HG03354 (cell line): Measurements from ENCODE around the gene RUNDC3A.
"Not testable (repeated sequence)": the region's sequence is repeated elsewhere in the genome, so short reads cannot be mapped to it uniquely, and the experiment has no call there.

Experiments
- ATAC-seq: cut with Tn5 transposase; IDR thresholded peaks from one replicate; pipeline ENCODE4 v1.9.1; 2021; ENCODE audit warnings: mild to moderate bottlenecking; ENCODE audit not compliant: unreplicated experiment, poor library complexity, severe bottlenecking

The RUNDC3A gene

GRCh38 chr17:44353672-44354331, 45.4 kb downstream of the RUNDC3A start:
- ATAC-seq = no peak

DNA sequence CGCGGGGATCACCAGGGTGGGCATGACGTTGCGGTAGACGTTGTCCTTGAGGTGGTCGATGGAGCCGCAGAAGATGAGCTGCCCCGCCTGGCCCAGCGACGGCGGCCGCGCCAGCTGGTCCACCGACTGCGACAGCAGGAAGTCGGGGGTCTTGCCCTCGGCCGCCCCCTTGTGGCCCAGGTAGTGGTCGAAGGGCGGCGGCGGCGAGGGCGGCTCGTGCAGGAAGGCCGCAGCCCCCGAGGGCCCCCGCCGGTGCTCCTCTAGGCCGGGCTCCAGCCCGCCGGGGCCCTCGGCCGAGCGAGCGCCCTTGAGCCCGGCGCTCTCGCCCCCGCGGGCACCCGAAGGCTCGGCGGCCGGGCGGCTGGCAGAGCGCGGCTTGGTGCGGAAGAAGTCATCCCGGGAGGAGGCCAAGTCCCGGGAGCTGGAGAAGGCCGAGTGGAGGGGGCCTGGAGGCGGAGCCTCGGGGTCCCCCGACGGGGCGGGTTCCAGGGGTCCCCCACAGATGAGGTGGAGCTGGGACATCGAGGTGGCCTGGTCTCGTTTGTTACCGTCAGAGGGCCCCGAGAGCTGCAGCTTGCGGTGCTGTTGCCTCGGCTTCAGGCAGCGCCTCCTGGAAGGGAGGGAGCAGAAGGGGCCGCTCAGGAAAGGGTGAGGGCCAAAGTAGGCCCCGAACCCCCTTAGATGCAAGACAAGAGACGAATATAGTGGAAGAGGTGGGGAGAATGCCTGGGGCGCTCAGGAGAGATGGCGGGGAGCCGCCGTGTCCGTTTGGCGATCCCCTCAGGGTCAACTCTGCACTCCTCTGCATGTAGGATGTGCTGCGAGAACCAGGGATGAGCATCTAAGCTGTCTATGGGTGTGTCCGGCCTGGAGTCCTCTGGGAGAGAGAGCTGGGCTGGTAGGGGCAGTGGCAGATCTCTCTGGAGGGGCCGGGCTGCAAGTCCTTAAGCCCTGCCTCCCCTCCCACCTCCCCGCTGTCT, 46.5 kb downstream of the RUNDC3A start:
- ATAC-seq = no peak

DNA sequence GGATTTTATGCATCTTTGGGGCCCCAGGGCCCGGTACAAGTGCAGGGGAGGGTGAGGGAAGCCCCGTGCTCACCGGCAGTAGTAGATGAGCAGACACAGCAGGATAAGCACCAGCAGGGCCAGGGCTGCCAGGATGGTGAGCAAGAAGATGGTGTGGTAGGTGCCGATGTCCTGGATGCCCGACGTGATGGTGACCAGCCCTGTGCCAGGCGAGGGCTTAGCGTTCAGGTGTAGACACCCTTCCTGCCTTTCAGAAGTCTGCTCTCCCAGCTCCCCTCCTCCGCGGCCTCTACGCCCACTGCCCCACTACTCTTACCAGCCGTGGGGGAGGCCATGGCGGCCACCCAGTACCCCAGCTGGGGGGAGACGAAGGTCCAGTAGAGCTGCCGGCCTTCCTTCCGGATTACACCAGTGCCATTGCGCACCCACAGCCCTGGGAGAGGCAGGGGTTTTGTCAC, 47.3 kb downstream of the RUNDC3A start:
- ATAC-seq = no peak

- no peak for ATAC-seq
These were observed 47.8 kb downstream of the RUNDC3A start for GRCh38 chr17:44356241-44356640.

DNA sequence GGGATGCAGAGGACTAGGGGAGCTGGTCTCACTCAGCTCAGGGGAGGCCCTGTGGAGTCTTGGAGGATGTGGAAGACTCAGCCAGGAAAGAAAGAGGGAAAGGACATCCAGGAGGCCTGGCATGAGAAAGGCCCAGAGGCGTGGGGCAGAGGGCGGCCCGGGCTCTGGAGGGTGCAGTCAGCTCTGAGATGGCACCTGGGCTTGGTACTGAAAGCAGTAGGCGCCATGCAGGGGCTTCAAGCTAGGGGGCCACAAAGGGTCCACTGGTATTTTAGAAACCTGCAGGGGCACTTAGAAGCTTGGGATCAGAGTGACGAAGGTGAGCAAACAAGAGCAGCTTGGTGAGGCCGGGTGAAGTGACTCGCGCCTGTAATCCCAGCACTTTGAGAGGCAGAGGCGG, 49.7 kb downstream of the RUNDC3A start:
- no peak for ATAC-seq

DNA sequence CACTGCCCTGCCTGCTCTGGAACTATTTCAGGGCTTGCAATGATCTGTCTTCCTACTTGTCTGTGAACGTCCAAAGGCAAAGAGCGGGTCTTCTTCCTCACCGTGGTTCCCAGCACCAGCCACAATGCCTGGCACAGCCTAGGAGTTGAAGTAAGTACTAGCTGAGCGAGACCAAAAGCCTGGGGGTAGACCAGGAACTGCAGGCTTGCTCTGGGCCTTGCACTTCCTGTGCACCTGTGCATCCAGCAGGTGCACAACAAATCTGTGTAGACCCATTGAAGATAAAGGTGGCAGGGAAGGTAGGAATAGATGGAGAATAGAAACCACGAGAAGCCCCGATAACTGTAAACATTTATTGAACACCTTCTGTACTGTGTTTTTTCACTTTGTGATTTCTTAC, 50.6 kb downstream of the RUNDC3A start:
- ATAC-seq = no peak

DNA sequence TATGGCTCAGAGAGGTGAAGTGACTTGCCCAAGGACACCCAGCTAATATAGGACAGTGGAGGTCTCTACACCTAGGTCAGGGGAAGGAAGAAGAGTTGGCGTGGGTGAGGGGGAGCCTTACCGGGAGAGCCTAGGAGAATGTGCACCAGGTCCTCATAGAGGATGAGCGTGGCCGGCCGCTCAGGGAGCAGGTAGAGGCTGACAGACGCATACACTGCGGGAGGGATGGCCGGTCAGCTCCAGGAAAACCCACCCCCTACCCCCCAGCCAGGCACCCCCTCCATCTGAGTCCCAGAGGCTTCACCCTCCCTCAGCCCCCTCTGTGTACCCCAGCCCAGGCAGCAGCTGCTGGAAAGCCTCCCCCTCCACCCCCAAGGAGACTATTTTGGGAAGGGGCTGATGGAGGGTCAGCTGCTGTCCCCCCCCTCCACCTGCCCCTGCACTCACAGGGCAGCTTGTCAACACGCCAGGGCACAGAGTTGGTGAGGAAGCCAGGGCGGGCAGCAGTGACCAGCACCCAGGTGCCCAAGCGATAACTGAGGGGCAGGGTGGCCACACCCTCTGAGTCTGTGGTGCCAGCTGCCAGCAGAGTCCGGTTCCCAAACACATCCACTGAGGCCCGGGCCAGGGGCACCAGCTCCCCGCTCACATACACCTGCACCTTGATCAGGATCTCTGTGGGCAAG, 51.2 kb downstream of the RUNDC3A start:
- ATAC-seq = no peak

- ATAC-seq = no peak
These were observed 51.7 kb downstream of the RUNDC3A start for GRCh38 chr17:44360144-44360533.

GRCh38 chr17:44360826-44361225, 52.4 kb downstream of the RUNDC3A start:
- ATAC-seq = no peak

- no peak for ATAC-seq
These were observed 53.2 kb downstream of the RUNDC3A start for GRCh38 chr17:44361292-44362260.

- ATAC-seq = no peak
These were observed 54.1 kb downstream of the RUNDC3A start for GRCh38 chr17:44362459-44362948.

DNA sequence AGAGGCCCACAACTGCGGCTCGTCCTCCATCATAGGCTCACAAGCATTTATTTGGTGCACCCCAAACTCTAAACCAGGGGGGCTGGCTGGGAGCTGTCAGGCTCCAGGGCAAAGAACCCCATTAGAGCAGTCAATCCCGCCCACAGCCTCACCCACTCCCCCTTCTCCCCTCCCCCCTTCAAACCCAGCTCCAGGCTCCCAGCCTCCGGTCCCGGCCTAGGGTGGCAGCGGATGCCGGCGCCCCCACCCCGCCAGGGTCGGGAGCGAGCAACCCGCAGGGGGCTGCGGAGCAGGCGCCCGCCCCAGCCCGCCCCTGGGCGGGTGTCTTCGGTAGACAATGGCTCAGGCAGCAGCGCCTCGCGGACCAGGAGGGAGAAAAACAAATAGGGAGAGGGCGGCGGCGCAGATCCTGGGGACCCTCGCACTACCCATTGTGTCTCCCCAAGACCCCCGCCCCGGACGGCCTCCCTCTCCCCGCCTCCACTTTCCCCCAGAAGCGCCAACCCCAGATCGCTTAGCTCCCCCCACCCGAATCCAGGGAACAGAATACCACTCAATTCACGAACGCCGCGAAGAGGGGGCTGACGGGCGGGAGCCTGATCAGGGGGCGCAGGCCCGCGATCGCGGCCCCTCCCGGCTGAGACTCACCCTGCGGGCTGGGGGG, 54.7 kb downstream of the RUNDC3A start:
- ATAC-seq = no peak

- ATAC-seq = peak; percentile 47
These were observed 55.3 kb downstream of the RUNDC3A start, which contains the start of gene FAM171A2 for GRCh38 chr17:44363613-44364159. TSS of gene FAM171A2 (minus strand) at chr17:44363853. CDS start at chr17:44363714, 139 bp downstream.

DNA sequence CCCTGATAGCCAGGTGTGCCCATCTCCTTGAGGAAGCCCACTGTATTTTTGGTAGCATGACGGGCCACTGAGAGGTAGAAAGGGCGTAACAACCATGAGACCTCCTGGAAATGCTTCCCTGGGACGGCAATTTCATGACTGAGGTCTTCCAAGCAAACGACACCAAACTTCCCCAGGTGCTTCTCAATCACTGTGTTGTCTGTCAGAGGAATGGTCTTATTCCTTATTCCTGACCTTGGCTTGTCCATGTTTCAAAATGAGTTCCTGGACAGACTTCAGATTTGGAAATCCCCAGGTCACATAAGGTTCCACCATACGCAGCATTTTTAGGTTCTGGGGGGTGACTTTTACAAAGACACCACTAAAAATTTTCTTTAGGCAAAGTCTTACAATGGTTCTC, 56.6 kb downstream of the RUNDC3A start:
- ATAC-seq = not testable (repeated sequence)

DNA sequence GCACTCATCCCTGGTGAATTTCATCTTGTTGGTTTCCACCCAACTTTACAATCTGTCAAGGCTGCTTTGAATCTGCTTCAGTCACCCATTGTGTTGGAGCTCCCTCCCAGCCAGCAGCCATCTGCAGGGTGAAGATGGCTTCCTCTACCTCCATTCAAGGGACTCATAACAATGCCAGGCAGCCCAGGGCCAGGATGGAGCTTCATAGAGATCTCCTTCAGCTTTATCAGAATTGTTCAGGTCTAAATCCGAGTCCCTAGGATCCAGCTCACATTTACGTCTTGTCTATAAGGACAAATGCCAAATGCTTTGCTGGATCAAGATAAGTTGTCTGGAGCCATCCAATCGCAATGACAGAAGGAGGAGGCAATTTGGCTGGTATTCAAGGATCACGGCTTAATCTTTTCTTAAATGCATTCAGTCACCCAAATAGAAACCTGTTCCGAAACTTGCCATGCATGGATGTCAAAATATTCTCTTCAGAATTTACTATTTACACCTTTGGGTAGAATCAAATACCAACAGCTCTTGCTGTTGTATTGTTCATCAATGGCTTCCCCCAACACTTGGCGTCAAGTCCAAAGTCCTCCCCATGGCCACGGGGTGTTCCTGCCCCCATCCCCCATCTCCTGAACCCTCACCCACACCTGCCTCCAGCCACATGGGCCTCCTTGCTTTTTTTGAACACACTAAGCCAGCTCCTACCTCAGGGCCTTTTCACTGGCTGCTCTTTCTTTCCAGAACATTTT, 59.0 kb downstream of the RUNDC3A start:
- no peak for ATAC-seq
